GM19023 (cell line): ENCODE measurements around the gene DHRS2.
"Not testable (repeated sequence)": the region's sequence is repeated elsewhere in the genome, so short reads cannot be mapped to it uniquely, and the experiment has no call there.

Experiments
- ATAC-seq: cut with Tn5 transposase; IDR thresholded peaks from one replicate; pipeline ENCODE4 v1.9.1; 2021; ENCODE audit warnings: mild to moderate bottlenecking, moderate library complexity; ENCODE audit not compliant: unreplicated experiment

DHRS2 gene

GRCh38 chr14:23689709-23690514 lies 53.7 kb downstream of the DHRS2 start:
- ATAC-seq, result not testable (repeated sequence)

- ATAC-seq, result no peak
Observed at GRCh38 chr14:23692416-23692815, 56.3 kb downstream of the DHRS2 start.

- no peak for ATAC-seq
Observed at GRCh38 chr14:23693252-23693775, 57.1 kb downstream of the DHRS2 start.

GRCh38 chr14:23694085-23694948 lies 58.2 kb downstream of the DHRS2 start:
- ATAC-seq, result no peak
